Neuronal stem cell (in vitro differentiated cells): ENCODE data around the gene FAM47E.

Experiments
- DNase-seq: peaks from one replicate; pipeline ENCODE4 v3.0.0-alpha.2; 2013; ENCODE audit warnings: low spot score
- H2AFZ ChIP-seq: one replicate; pipeline ENCODE4 v1.6.1; 2013; ENCODE audit warnings: mild to moderate bottlenecking, low read length, inconsistent platforms
- H2AK5ac ChIP-seq: 2 replicates; pipeline ENCODE4 v1.6.1; 2013; ENCODE audit warnings: low read depth, mild to moderate bottlenecking, inconsistent platforms, low read length, moderate library complexity, mixed read lengths
- H2BK120ac ChIP-seq: 2 replicates; pipeline ENCODE4 v1.6.1; 2013; ENCODE audit warnings: low read depth, mild to moderate bottlenecking, inconsistent platforms, low read length, moderate library complexity, mixed read lengths
- H2BK12ac ChIP-seq: one replicate; pipeline ENCODE4 v1.6.1; 2013; ENCODE audit warnings: low read length, inconsistent platforms
- H2BK15ac ChIP-seq: 2 replicates; pipeline ENCODE4 v1.6.1; 2013; ENCODE audit warnings: mild to moderate bottlenecking, low read length, inconsistent platforms, mixed read lengths
- H2BK5ac ChIP-seq: one replicate; pipeline ENCODE4 v1.6.1; 2013; ENCODE audit warnings: inconsistent platforms, mild to moderate bottlenecking, low read length, moderate library complexity
- H3K14ac ChIP-seq: one replicate; pipeline ENCODE4 v1.6.1; 2013; ENCODE audit warnings: low read length, inconsistent platforms
- H3K18ac ChIP-seq: 2 replicates; pipeline ENCODE4 v1.6.1; 2013; ENCODE audit warnings: low read length, inconsistent platforms
- H3K23ac ChIP-seq: 2 replicates; pipeline ENCODE4 v1.6.1; 2013; ENCODE audit warnings: low read depth, mild to moderate bottlenecking, mixed read lengths, low read length, inconsistent platforms; ENCODE audit not compliant: poor library complexity
- H3K27ac ChIP-seq: replicated peaks from 3 replicates; pipeline ENCODE4 v1.5.1; 2013; ENCODE audit warnings: low read length, inconsistent platforms
- H3K27me3 ChIP-seq, 3 experiments: 2 replicates each; pipeline ENCODE4 v1.6.1; 2013; ENCODE audit warnings: low read length in 3 of 3, mild to moderate bottlenecking in 2 of 3, inconsistent platforms in 1 of 3, low read depth in 1 of 3, mixed read lengths in 1 of 3, moderate library complexity in 1 of 3; ENCODE audit not compliant: control insufficient read depth in 3 of 3, insufficient read depth in 3 of 3
- H3K36me3 ChIP-seq, 2 donors: replicated peaks in 1 of 2; 2 replicates each; pipeline ENCODE4 v1.6.1; 2013; ENCODE audit warnings: low read length in 2 of 2; ENCODE audit not compliant: control insufficient read depth in 2 of 2, insufficient read depth in 2 of 2
- H3K4ac ChIP-seq: 2 replicates; pipeline ENCODE4 v1.6.1; 2013; ENCODE audit warnings: inconsistent platforms, mild to moderate bottlenecking, low read length, moderate library complexity
- H3K4me1 ChIP-seq, 2 donors: 1 replicate in 1 of 2; 2 replicates in 1 of 2; pipeline ENCODE4 v1.6.1; 2013; ENCODE audit warnings: low read length in 2 of 2, low read depth in 1 of 2; ENCODE audit not compliant: control insufficient read depth in 2 of 2, insufficient read depth in 1 of 2
- H3K4me2 ChIP-seq: one replicate; pipeline ENCODE4 v1.6.1; 2013; ENCODE audit warnings: mild to moderate bottlenecking, low read length, inconsistent platforms; ENCODE audit not compliant: insufficient read depth, poor library complexity, severe bottlenecking
- H3K4me3 ChIP-seq, 2 donors: 2 replicates each; pipeline ENCODE4 v1.5.1; 2013; ENCODE audit warnings: low read length in 2 of 2, mild to moderate bottlenecking in 2 of 2, inconsistent platforms in 1 of 2, moderate library complexity in 1 of 2
- H3K79me1 ChIP-seq: one replicate; pipeline ENCODE4 v1.6.1; 2013; ENCODE audit warnings: low read depth, mild to moderate bottlenecking, inconsistent platforms, low read length, moderate library complexity
- H3K9ac ChIP-seq: one replicate; pipeline ENCODE4 v1.6.1; 2013; ENCODE audit warnings: mild to moderate bottlenecking, low read depth, low read length, inconsistent platforms; ENCODE audit not compliant: poor library complexity
- H3K9me3 ChIP-seq, 2 donors: replicated peaks in 1 of 2; 2 replicates each; pipeline versions ENCODE3 to v1.6.1; 2013; ENCODE audit warnings: low read length in 2 of 2, mild to moderate bottlenecking in 2 of 2, inconsistent platforms in 1 of 2, low read depth in 1 of 2, mixed read lengths in 1 of 2, moderate library complexity in 1 of 2; ENCODE audit not compliant: control insufficient read depth in 2 of 2, insufficient read depth in 1 of 2
- H4K8ac ChIP-seq: one replicate; pipeline ENCODE4 v1.6.1; 2013; ENCODE audit warnings: low read depth, mild to moderate bottlenecking, inconsistent platforms, low read length, moderate library complexity
- H4K91ac ChIP-seq: one replicate; pipeline ENCODE4 v1.6.1; 2013; ENCODE audit warnings: low read length, low read depth, mild to moderate bottlenecking, inconsistent platforms; ENCODE audit not compliant: poor library complexity
- WGBS, 2 donors: extraction: QIAGEN DNeasy Blood & Tissue Kit; methylation state at CpG; one replicate each; pipeline ENCODE4 v1.1.7; 2013; ENCODE audit warnings: missing lambda C conversion rate in 2 of 2, mixed read lengths in 1 of 2; ENCODE audit not compliant: insufficient read length in 2 of 2, insufficient replicate concordance in 1 of 2; ENCODE audit errors: extremely low coverage in 2 of 2; 5-methylcytosine and 5-hydroxymethylcytosine counted together

Gene FAM47E

DNA sequence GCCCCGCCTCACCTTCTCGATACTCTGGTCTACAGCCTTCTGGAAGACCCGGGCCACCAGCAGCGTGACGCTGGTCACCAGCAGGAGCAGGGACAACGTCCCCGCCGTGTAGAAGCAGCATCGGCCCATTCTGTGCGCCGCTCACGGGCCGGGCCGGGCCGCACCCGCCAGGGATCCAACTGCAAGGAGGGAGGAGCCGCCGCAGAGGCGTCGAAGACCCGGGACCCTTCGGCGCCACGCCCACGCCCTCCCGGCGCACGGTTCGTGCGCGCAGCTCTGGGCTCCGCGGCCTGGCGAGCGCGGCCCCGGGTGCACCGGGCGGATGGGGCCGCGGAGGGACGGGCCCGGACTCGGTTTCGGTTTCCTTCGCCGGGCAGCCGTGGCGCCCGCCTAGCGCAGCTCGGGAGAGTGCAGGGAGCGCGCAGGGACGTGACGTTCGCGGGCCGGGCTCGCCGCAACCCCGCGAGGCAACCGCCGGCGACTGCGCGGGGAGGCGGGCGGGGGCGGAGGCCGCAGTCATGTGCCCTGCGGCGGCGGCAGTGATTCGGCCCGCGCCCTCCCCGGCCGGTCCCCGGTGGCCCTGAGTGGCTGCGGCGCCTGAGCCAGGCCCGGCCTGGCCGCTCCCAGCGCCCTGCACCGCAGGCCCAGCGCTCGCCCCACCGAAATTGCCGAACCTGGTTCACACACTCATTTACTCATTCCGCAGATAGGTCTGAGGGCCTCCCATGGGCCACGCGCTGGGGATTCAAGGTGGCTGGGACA lies 37.9 kb upstream of the FAM47E start, which contains the start of gene SCARB2:
Gene SCARB2, minus strand, starts transcription at position 410 of the 762 bp plus-strand sequence. Its CDS starts 281 bp downstream, at position 129.
- peak within 1 kb of the TSS; percentile 99 for H4K8ac ChIP-seq
- peak within 1 kb of the TSS; percentile 51 for H2BK120ac ChIP-seq
- peak within 1 kb of the TSS; percentile 88 for H2AFZ ChIP-seq
- H2BK5ac ChIP-seq, result peak within 1 kb of the TSS; percentile 89
- peak within 1 kb of the TSS; percentile 62 for H2BK15ac ChIP-seq
- H3K4me1 ChIP-seq, result peaks cover 11 to 14% of the 10 kb centered on the region in 2 donors
- DNase-seq, result peak; percentile 78
- H4K91ac ChIP-seq, result peak within 1 kb of the TSS; percentile 68
- peak within 1 kb of the TSS; percentile 22 for H3K14ac ChIP-seq
- H3K36me3 ChIP-seq, result peaks cover 2 to 13% of the 10 kb centered on the region in 2 donors
- H3K9me3 ChIP-seq, result peaks cover 0 to 1% of the 10 kb centered on the region in 2 donors
- H3K4me3 ChIP-seq, result peak within 1 kb of the TSS; percentile 61 to 89
- H3K27ac ChIP-seq, result peak within 1 kb of the TSS; percentile 71
- no peaks in the 10 kb centered on the region for H3K27me3 ChIP-seq
- peak within 1 kb of the TSS; percentile 91 for H3K9ac ChIP-seq
- H3K4me2 ChIP-seq, result peak within 1 kb of the TSS; percentile 71
- H2AK5ac ChIP-seq, result no peak within 1 kb of the TSS
- H3K79me1 ChIP-seq, result peaks cover 2% of the 10 kb centered on the region
- H3K4ac ChIP-seq, result no peak within 1 kb of the TSS
- peak within 1 kb of the TSS; percentile 82 for H3K23ac ChIP-seq
- H2BK12ac ChIP-seq, result peak within 1 kb of the TSS; percentile 67
- WGBS, 2 donors, result no CpG with 5 or more reads among the region's 94 CpGs
- H3K18ac ChIP-seq, result peak within 1 kb of the TSS; percentile 97

- Histone ChIP-seq H4K91ac (peak overlapping the region; percentile 68), H3K79me1 (peaks cover 2% of the 10 kb centered on the region), H3K23ac (no peak overlapping the region), H2BK15ac (no peak overlapping the region), H3K4ac (no peak overlapping the region), H3K27ac (peak overlapping the region; percentile 64), H3K9ac (peak overlapping the region; percentile 91), H3K4me2 (peak overlapping the region; percentile 71), H3K18ac (peak overlapping the region; percentile 95), H3K9me3 (peaks cover 0 to 1% of the 10 kb centered on the region in 2 donors), H3K36me3 (peaks cover 2 to 13% of the 10 kb centered on the region in 2 donors), H2AK5ac (no peak overlapping the region), H2BK120ac (no peak overlapping the region), H3K14ac (no peak overlapping the region), H4K8ac (peak overlapping the region; percentile 99), H3K4me1 (peaks cover 11 to 14% of the 10 kb centered on the region in 2 donors), H2BK12ac (no peak overlapping the region), H2AFZ (peak overlapping the region; percentile 88), H2BK5ac (peak overlapping the region; percentile 89), H3K27me3 (no peaks in the 10 kb centered on the region), H3K4me3 (peak overlapping the region; percentile 61 to 77)
- DNase-seq, result no peak
- WGBS, 2 donors, result no CpG with 5 or more reads among the region's 10 CpGs
Observed at GRCh38 chr4:76214177-76214675, 37.3 kb upstream of the FAM47E start.

GRCh38 chr4:76215077-76215476 lies 36.4 kb upstream of the FAM47E start:
- H3K4me1 ChIP-seq, result peaks cover 11 to 14% of the 10 kb centered on the region in 2 donors

GRCh38 chr4:76216524-76216923 lies 35.0 kb upstream of the FAM47E start:
- H3K9ac ChIP-seq, result no peak overlapping the region
- H2AK5ac ChIP-seq, result no peak overlapping the region
- no peak overlapping the region for H3K4me2 ChIP-seq
- H2BK12ac ChIP-seq, result no peak overlapping the region
- no peak overlapping the region for H4K8ac ChIP-seq
- no peak overlapping the region for H3K4ac ChIP-seq
- H3K23ac ChIP-seq, result no peak overlapping the region
- no peak for DNase-seq
- H3K18ac ChIP-seq, result no peak overlapping the region
- no peak overlapping the region for H3K14ac ChIP-seq
- H2BK5ac ChIP-seq, result no peak overlapping the region
- H2AFZ ChIP-seq, result no peak overlapping the region
- H2BK120ac ChIP-seq, result no peak overlapping the region
- no peaks in the 10 kb centered on the region for H3K79me1 ChIP-seq
- H3K27ac ChIP-seq, result no peak overlapping the region
- H2BK15ac ChIP-seq, result no peak overlapping the region
- no peaks in the 10 kb centered on the region for H3K27me3 ChIP-seq
- no peak overlapping the region for H4K91ac ChIP-seq
- H3K9me3 ChIP-seq, result peaks cover 0 to 1% of the 10 kb centered on the region in 2 donors
- no CpG with 5 or more reads among the region's 2 CpGs for WGBS, 2 donors
- no peak overlapping the region for H3K4me3 ChIP-seq
- H3K36me3 ChIP-seq, result no peaks in the 10 kb centered on the region
- H3K4me1 ChIP-seq, result peaks cover 11 to 14% of the 10 kb centered on the region in 2 donors

More at GRCh38 chr4:76215077-76215476, 36.4 kb upstream of the FAM47E start:
- H3K27me3 ChIP-seq, result no peaks in the 10 kb centered on the region
- peaks cover 0 to 6% of the 10 kb centered on the region in 2 donors for H3K36me3 ChIP-seq
- no peak overlapping the region for H2BK5ac ChIP-seq
- H2AFZ ChIP-seq, result no peak overlapping the region
- no peak overlapping the region for H3K23ac ChIP-seq
- H3K14ac ChIP-seq, result no peak overlapping the region
- no peak overlapping the region for H2BK120ac ChIP-seq
- no peak overlapping the region for H3K9ac ChIP-seq
- WGBS, 2 donors, result no CpG with 5 or more reads among the region's 3 CpGs
- H3K79me1 ChIP-seq, result no peaks in the 10 kb centered on the region
- DNase-seq, result no peak
- peaks cover 0 to 1% of the 10 kb centered on the region in 2 donors for H3K9me3 ChIP-seq
- H2BK15ac ChIP-seq, result no peak overlapping the region
- no peak overlapping the region for H4K91ac ChIP-seq
- no peak overlapping the region for H3K27ac ChIP-seq
- H2BK12ac ChIP-seq, result no peak overlapping the region
- no peak overlapping the region for H3K4ac ChIP-seq
- H2AK5ac ChIP-seq, result no peak overlapping the region
- no peak overlapping the region for H4K8ac ChIP-seq
- no peak overlapping the region for H3K4me2 ChIP-seq
- H3K18ac ChIP-seq, result no peak overlapping the region
- no peak overlapping the region for H3K4me3 ChIP-seq
